Measurements from ENCODE around the gene PARN. TPM values are rescaled to one million over a fixed set of nuclear protein-coding genes. Genes with fewer than 3 reads are reported as not detected.

The PARN gene
- total RNA-seq, 1 experiment from 2014 or later = 56.2 TPM

GRCh38 chr16:14586637-14587305, 43.3 kb downstream of the PARN start:
- no peak overlapping the region for H2BK12ac ChIP-seq (ENCODE audit: insufficient read length, low read depth, low read length)
- H3K23ac ChIP-seq (ENCODE audit: insufficient read length, low read depth, low read length) = no peak overlapping the region
- no peaks in the 10 kb centered on the region for H4K20me1 ChIP-seq (ENCODE audit: control insufficient read depth, insufficient read depth, insufficient read length)
- H3K27ac Mint-ChIP-seq = no peak overlapping the region
- H2AK5ac ChIP-seq (ENCODE audit: insufficient read length, low read length) = no peak overlapping the region
- H3K9me3 ChIP-seq (ENCODE audit: control insufficient read depth, low read depth, low read length) = no peaks in the 10 kb centered on the region
- H3K27me3 ChIP-seq (ENCODE audit: insufficient read depth, low read length) = no peaks in the 10 kb centered on the region
- no peak overlapping the region for H3K18ac ChIP-seq (ENCODE audit: insufficient read length, low read depth, low read length)
- H3K56ac ChIP-seq (ENCODE audit: insufficient read length, low read depth, low read length) = no peak overlapping the region
- TF ChIP-seq CTCF (conservative IDR thresholded peaks at IDR 0.05) = no peak
- DNase-seq = no peak
- no peak overlapping the region for H2BK20ac ChIP-seq (ENCODE audit: low read depth, low read length, poor library complexity, severe bottlenecking)
- H3K4me3 Mint-ChIP-seq = no peak overlapping the region
- H3K79me2 ChIP-seq (ENCODE audit: insufficient read depth, low read length) = no peaks in the 10 kb centered on the region
- no peak overlapping the region for H4K91ac ChIP-seq (ENCODE audit: insufficient read length, low read depth, low read length)
- peaks cover 19 to 74% (median 57%) of the 10 kb centered on the region in 3 experiments for H3K36me3 Mint-ChIP-seq (ENCODE audit: insufficient read depth in 1 of 3, low read depth in 3 of 3)
- no peak overlapping the region for H2BK15ac ChIP-seq (ENCODE audit: low read depth, low read length)
- no peak overlapping the region for H2BK120ac ChIP-seq (ENCODE audit: low read depth, low read length, poor library complexity, severe bottlenecking)
- H3K27ac ChIP-seq (ENCODE audit: insufficient read length, low read depth, low read length) = no peak overlapping the region
- H3K9me3 Mint-ChIP-seq = no peaks in the 10 kb centered on the region
- H3K9ac ChIP-seq (ENCODE audit: extremely low read depth, insufficient read length, low read length) = no peak overlapping the region
- H2BK5ac ChIP-seq (ENCODE audit: insufficient read length, low read length) = no peak overlapping the region
- H3K4me2 ChIP-seq (ENCODE audit: insufficient read depth, insufficient read length, low read length) = no peak overlapping the region
- H4K5ac ChIP-seq (ENCODE audit: insufficient read length, low read depth, low read length) = no peak overlapping the region
- H3K4ac ChIP-seq (ENCODE audit: low read depth, low read length) = no peak overlapping the region
- WGBS (ENCODE audit: extremely low coverage, insufficient read length, low lambda C conversion rate) = no CpG with 5 or more reads among the region's 3 CpGs
- H3K4me1 Mint-ChIP-seq = no peaks in the 10 kb centered on the region
- H3K14ac ChIP-seq (ENCODE audit: insufficient read depth, low read length) = no peak overlapping the region
- H3K79me1 ChIP-seq (ENCODE audit: insufficient read depth, low read depth, low read length, poor library complexity, severe bottlenecking) = no peaks in the 10 kb centered on the region
- no peaks in the 10 kb centered on the region for H3K23me2 ChIP-seq (ENCODE audit: insufficient read length, low read depth, low read length, poor library complexity, severe bottlenecking)
- H2AFZ ChIP-seq (ENCODE audit: low read length) = no peak overlapping the region
- H4K8ac ChIP-seq (replicated peaks; ENCODE audit: insufficient read length, low read depth, low read length) = no peak overlapping the region
- H3K27me3 Mint-ChIP-seq (ENCODE audit: low read depth) = no peaks in the 10 kb centered on the region; the same call in 1 of the 2 replicates
- no peaks in the 10 kb centered on the region for H3K4me1 ChIP-seq (ENCODE audit: insufficient read depth, low read length)
- H3T11ph ChIP-seq (ENCODE audit: low read length) = no peak overlapping the region
